HepG2 (cell line): Measurements from ENCODE around the gene NGEF. TPM values are rescaled to one million over a fixed set of nuclear protein-coding genes. Genes with fewer than 3 reads are reported as not detected.

Experiments used
- ATAC-seq: fragments of 200-7000 bp; cut with Tn5 transposase; 3 replicates; pipeline ENCODE4 v1.9.1; 2020; ENCODE audit warnings: mild to moderate bottlenecking, moderate library complexity
- BruUV-seq: library from RNA; stranded (reverse); fragments of 400-500 nt; replicated peaks from 2 replicates; lab custom pipeline; 2021; lab: Mats Ljungman, UMichigan
- CTCF ChIA-PET: fragments of 300-600 bp; formaldehyde crosslinking; extraction: SDS; loops from one replicate; lab custom pipeline; 2021; ENCODE audit warnings: low total read pairs, inconsistent platforms, low intra/inter-chr PET ratio; lab: Yijun Ruan, JAX
- POLR2A ChIA-PET: fragments of 350-600 bp; sonication (Branson Sonifier 250); formaldehyde crosslinking; loops from one replicate; lab custom pipeline; 2020; ENCODE audit warnings: antibody characterized with exemption, inconsistent platforms; lab: Yijun Ruan, JAX
- DNase-seq: peaks from one replicate; pipeline ENCODE4 v3.0.0-alpha.2; 2015; ENCODE audit warnings: low spot score
- FAIRE-seq: peaks from 3 replicates; lab custom pipeline; 2011; peaks lifted over from hg19 to GRCh38; lab: Jason Lieb, UNC
- H2AFZ ChIP-seq: one replicate; pipeline ENCODE4 v1.6.1; 2011; ENCODE audit warnings: low read length, inconsistent platforms
- H3K27ac ChIP-seq: fragments of 300-600 bp; 3 replicates; pipeline ENCODE4 v1.8.0; 2011; ENCODE audit warnings: mixed run types, mild to moderate bottlenecking, mixed read lengths, low read length, inconsistent platforms; ENCODE audit not compliant: insufficient read depth; ENCODE audit errors: extremely low read length
- H3K27me3 ChIP-seq, 2 experiments: fragments of 200-600 bp in 1 of 2; 2 replicates in 1 of 2; 3 replicates in 1 of 2; pipeline versions ENCODE4 v1.6.0 to v1.8.0; 2011; ENCODE audit warnings: low read length in 2 of 2, mild to moderate bottlenecking in 2 of 2, moderate library complexity in 2 of 2, inconsistent platforms in 1 of 2; ENCODE audit not compliant: insufficient read depth in 2 of 2, control insufficient read depth in 1 of 2
- H3K36me3 ChIP-seq, 2 experiments: fragments of 200-600 bp in 1 of 2; replicated peaks in 1 of 2; 2 replicates in 1 of 2; 3 replicates in 1 of 2; pipeline versions ENCODE4 v1.5.1 to v1.8.0; 2011; ENCODE audit warnings: low read length in 2 of 2, inconsistent platforms in 1 of 2; ENCODE audit not compliant: insufficient read depth in 2 of 2, control insufficient read depth in 1 of 2
- H3K4me1 ChIP-seq: 2 replicates; pipeline ENCODE4 v1.5.1; 2012; ENCODE audit warnings: low read length, inconsistent platforms; ENCODE audit not compliant: insufficient read depth
- H3K4me2 ChIP-seq: 2 replicates; pipeline ENCODE4 v1.6.0; 2011; ENCODE audit warnings: low read depth, low read length, inconsistent platforms
- H3K4me3 ChIP-seq, 3 experiments: fragments of 200-600 bp in 1 of 3; sonication (generic), shearing (Covaris generic) in 1 of 3; replicated peaks in 1 of 3; 2 replicates each; pipeline ENCODE4 v1.5.1; 2011 to 2016; ENCODE audit warnings: low read length in 3 of 3, inconsistent platforms in 2 of 3, low read depth in 2 of 3, mild to moderate bottlenecking in 2 of 3, control low read depth in 1 of 3, mixed read lengths in 1 of 3; ENCODE audit not compliant: insufficient read depth in 1 of 3
- H3K79me2 ChIP-seq: one replicate; pipeline ENCODE4 v1.6.1; 2011; ENCODE audit warnings: low read length, inconsistent platforms; ENCODE audit not compliant: insufficient read depth
- H3K9ac ChIP-seq: 2 replicates; pipeline ENCODE4 v1.6.0; 2011; ENCODE audit warnings: mild to moderate bottlenecking, low read depth, low read length, inconsistent platforms; ENCODE audit not compliant: insufficient read depth
- H3K9me3 ChIP-seq: 2 replicates; pipeline ENCODE4 v1.5.1; 2012; ENCODE audit warnings: mild to moderate bottlenecking, low read length
- H4K20me1 ChIP-seq: 2 replicates; pipeline ENCODE4 v1.6.0; 2011; ENCODE audit warnings: inconsistent platforms, mild to moderate bottlenecking, low read length, moderate library complexity; ENCODE audit not compliant: insufficient read depth
- BRCA1 ChIP-seq: sonication (generic); formaldehyde crosslinking; IDR thresholded peaks from 2 replicates; pipeline ENCODE4 v1.4.0; 2020; ENCODE audit warnings: missing genetic modification reagents
- ELF3 ChIP-seq: IDR thresholded peaks from 2 replicates; pipeline ENCODE4 v1.6.1; 2016; ENCODE audit warnings: missing genetic modification reagents, missing compliant biosample characterization
- ETV6 ChIP-seq: sonication (generic); formaldehyde crosslinking; conservative IDR thresholded peaks from 2 replicates; pipeline ENCODE4 v1.4.0; 2020; ENCODE audit warnings: missing genetic modification reagents
- NFKB2 ChIP-seq: sonication (generic); formaldehyde crosslinking; IDR thresholded peaks from 2 replicates; pipeline ENCODE4 v1.4.0; 2020; ENCODE audit warnings: missing genetic modification reagents, borderline replicate concordance
- NFYB ChIP-seq: sonication (generic); formaldehyde crosslinking; IDR thresholded peaks from 2 replicates; pipeline ENCODE4 v1.4.0; 2020; ENCODE audit warnings: missing genetic modification reagents
- YEATS2 ChIP-seq: sonication (generic); formaldehyde crosslinking; IDR thresholded peaks from 2 replicates; pipeline ENCODE4 v1.4.0; 2020; ENCODE audit warnings: missing genetic modification reagents, borderline replicate concordance
- ZNF205 ChIP-seq: IDR thresholded peaks from 2 replicates; pipeline ENCODE4 v1.6.1; 2018; ENCODE audit warnings: missing biosample characterization, missing genetic modification reagents
- ZNF263 ChIP-seq: sonication (generic); formaldehyde crosslinking; IDR thresholded peaks from 2 replicates; pipeline ENCODE4 v1.4.0; 2020; ENCODE audit warnings: missing genetic modification reagents
- ZNF614 ChIP-seq: IDR thresholded peaks from 2 replicates; pipeline ENCODE4 v1.6.1; 2018; ENCODE audit warnings: missing biosample characterization, missing genetic modification reagents, inconsistent platforms, borderline replicate concordance
- ZNF670 ChIP-seq: sonication (generic); formaldehyde crosslinking; IDR thresholded peaks from 2 replicates; pipeline ENCODE4 v1.8.0; 2022; ENCODE audit warnings: mild to moderate bottlenecking, missing genetic modification reagents, borderline replicate concordance
- ZNF891 ChIP-seq: sonication (generic); formaldehyde crosslinking; IDR thresholded peaks from 2 replicates; pipeline ENCODE4 v1.5.0; 2020; ENCODE audit warnings: mild to moderate bottlenecking, missing genetic modification reagents
- WGBS: methylation state at CpG from one replicate; pipeline ENCODE4 v1.1.6; 2017; ENCODE audit warnings: low lambda C conversion rate; 5-methylcytosine and 5-hydroxymethylcytosine counted together
- in situ Hi-C: cut with HindIII; loops from 2 replicates; pipeline ENCODE4 v1.10.0; 2017; ENCODE audit warnings: low pct_unique_long_range_greater_than_20kb; ENCODE audit not compliant: extremely low pct_ligation_motif_present
- intact Hi-C: fragments of 100-400 bp; cut with micrococcal nuclease; formaldehyde crosslinking; loops from one replicate; pipeline ENCODE4 v1.10.0; 2022; ENCODE audit not compliant: unreplicated experiment
- polyA plus RNA-seq, 8 experiments: library from polyadenylated mRNA; depleted of rRNA in 3 of 8; stranded (reverse) in 7 of 8; unstranded in 1 of 8; fragments of >200 nt; fragmentation: Illumina TruSeq in 4 of 8; extraction: Trizol in 4 of 8; gene quantifications; 2 replicates each; pipeline versions ENCODE4 v1.2.1 to v1.2.3, GENCODE V29; 2011 to 2016; ENCODE audit warnings: low read depth in 4 of 8, missing spikeins in 1 of 8, mixed read lengths in 1 of 8; ENCODE audit not compliant: insufficient read depth in 1 of 8
- total RNA-seq, 5 experiments: library from RNA; depleted of rRNA; stranded (reverse); fragments of >200 nt; fragmentation: Illumina TruSeq; extraction: Trizol; gene quantifications; 2 replicates each; pipeline ENCODE4 v1.2.3, GENCODE V29; 2016; ENCODE audit warnings: low read depth in 1 of 5
- TF ChIP-seq, protein P1 (sequence below): sonication (generic); formaldehyde crosslinking; IDR thresholded peaks from 2 replicates; pipeline ENCODE4 v1.9.0; 2021; ENCODE audit warnings: missing genetic modification reagents, borderline replicate concordance
- TF ChIP-seq, protein P2 (sequence below): sonication (generic); formaldehyde crosslinking; conservative IDR thresholded peaks from 2 replicates; pipeline ENCODE4 v1.4.0; 2020; ENCODE audit warnings: missing genetic modification reagents
- TF ChIP-seq, protein P3 (sequence below): IDR thresholded peaks from 2 replicates; pipeline ENCODE4 v1.6.1; 2016; ENCODE audit warnings: missing compliant biosample characterization, missing genetic modification reagents, borderline replicate concordance
- TF ChIP-seq, protein P4 (sequence below): sonication (generic); formaldehyde crosslinking; IDR thresholded peaks from 2 replicates; pipeline ENCODE4 v1.4.0; 2020; ENCODE audit warnings: missing genetic modification reagents, borderline replicate concordance
- TF ChIP-seq, protein P5 (sequence below): sonication (generic); formaldehyde crosslinking; IDR thresholded peaks from 2 replicates; pipeline ENCODE4 v1.8.0; 2022; ENCODE audit warnings: missing genetic modification reagents, low read depth, mild to moderate bottlenecking, borderline replicate concordance

Gene NGEF
- total and polyA plus RNA-seq, 2 of the 13 experiments (the other 11 are each of a cell fraction or from before 2014, with no cell fraction given), result 14.4 to 36.9 TPM

DNA sequence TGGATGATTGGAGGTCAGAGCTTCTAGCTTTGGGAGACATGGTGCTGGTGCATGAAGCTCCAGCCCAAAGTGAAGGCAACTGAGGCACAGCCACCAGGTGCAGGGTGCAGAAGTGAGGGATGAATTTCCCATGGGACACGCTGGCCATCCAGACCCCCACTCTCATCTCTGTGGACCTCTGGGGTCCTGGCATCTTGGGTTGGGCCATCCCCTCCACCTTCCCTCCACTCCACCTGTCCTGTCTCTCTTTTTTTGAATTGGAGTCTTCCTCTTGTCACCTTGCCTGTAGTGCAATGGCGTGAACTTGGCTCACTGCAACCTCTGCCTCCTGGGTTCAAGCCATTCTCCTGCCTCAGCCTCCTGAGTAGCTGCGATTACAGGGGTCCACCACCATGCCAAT lies 3.4 kb downstream of the NGEF start:
- Histone ChIP-seq H3K36me3 (peaks cover 0 to 7% of the 10 kb centered on the region in 2 experiments; a peak in 1 of 5 replicates), H4K20me1 (no peaks in the 10 kb centered on the region), H3K27ac (no peak overlapping the region), H3K9ac (no peak overlapping the region), H2AFZ (no peak overlapping the region), H3K4me3 (no peak overlapping the region), H3K79me2 (peaks cover 21% of the 10 kb centered on the region), H3K27me3 (no peaks in the 10 kb centered on the region; a peak in 1 of 5 replicates), H3K4me1 (peaks cover 42% of the 10 kb centered on the region), H3K4me2 (no peak overlapping the region), H3K9me3 (no peaks in the 10 kb centered on the region)
- in situ Hi-C loops, result no loop called here
- ChIA-PET POLR2A (interaction anchor here (1.2 kb wide), 1 partner anchor 152 kb away, joined by 3 read pairs; no protein-coding TSS in a partner anchor), CTCF (no interaction called here)
- FAIRE-seq (no peak), DNase-seq (no peak), ATAC-seq (no peak)
- BruUV-seq, result no TSS peak
- intact Hi-C loops, result loop anchor here (5.0 kb wide), 1 partner anchor 243 kb away; the partner anchor contains the start of gene ATG16L1
- 98% methylated on average over 3 of the region's 3 CpGs for WGBS
- TF ChIP-seq, protein P1, sequence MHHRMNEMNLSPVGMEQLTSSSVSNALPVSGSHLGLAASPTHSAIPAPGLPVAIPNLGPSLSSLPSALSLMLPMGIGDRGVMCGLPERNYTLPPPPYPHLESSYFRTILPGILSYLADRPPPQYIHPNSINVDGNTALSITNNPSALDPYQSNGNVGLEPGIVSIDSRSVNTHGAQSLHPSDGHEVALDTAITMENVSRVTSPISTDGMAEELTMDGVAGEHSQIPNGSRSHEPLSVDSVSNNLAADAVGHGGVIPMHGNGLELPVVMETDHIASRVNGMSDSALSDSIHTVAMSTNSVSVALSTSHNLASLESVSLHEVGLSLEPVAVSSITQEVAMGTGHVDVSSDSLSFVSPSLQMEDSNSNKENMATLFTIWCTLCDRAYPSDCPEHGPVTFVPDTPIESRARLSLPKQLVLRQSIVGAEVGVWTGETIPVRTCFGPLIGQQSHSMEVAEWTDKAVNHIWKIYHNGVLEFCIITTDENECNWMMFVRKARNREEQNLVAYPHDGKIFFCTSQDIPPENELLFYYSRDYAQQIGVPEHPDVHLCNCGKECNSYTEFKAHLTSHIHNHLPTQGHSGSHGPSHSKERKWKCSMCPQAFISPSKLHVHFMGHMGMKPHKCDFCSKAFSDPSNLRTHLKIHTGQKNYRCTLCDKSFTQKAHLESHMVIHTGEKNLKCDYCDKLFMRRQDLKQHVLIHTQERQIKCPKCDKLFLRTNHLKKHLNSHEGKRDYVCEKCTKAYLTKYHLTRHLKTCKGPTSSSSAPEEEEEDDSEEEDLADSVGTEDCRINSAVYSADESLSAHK, result no peak
- TF ChIP-seq YEATS2 (CRISPR knock-in tag) (no peak), ETV6 (no peak), ZNF670 (no peak), ZNF263 (no peak), ZNF891 (no peak), ZNF614 (CRISPR knock-in tag) (no peak), NFYB (CRISPR knock-in tag) (no peak), ZNF205 (no peak), BRCA1 (CRISPR knock-in tag) (no peak), ELF3 (CRISPR knock-in tag) (no peak), NFKB2 (CRISPR knock-in tag) (no peak)
- TF ChIP-seq, protein P2, sequence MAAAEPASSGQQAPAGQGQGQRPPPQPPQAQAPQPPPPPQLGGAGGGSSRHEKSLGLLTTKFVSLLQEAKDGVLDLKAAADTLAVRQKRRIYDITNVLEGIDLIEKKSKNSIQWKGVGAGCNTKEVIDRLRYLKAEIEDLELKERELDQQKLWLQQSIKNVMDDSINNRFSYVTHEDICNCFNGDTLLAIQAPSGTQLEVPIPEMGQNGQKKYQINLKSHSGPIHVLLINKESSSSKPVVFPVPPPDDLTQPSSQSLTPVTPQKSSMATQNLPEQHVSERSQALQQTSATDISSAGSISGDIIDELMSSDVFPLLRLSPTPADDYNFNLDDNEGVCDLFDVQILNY (CRISPR knock-in tag), result no peak
- TF ChIP-seq, protein P3, sequence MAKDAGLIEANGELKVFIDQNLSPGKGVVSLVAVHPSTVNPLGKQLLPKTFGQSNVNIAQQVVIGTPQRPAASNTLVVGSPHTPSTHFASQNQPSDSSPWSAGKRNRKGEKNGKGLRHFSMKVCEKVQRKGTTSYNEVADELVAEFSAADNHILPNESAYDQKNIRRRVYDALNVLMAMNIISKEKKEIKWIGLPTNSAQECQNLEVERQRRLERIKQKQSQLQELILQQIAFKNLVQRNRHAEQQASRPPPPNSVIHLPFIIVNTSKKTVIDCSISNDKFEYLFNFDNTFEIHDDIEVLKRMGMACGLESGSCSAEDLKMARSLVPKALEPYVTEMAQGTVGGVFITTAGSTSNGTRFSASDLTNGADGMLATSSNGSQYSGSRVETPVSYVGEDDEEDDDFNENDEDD (CRISPR knock-in tag), result no peak
- TF ChIP-seq, protein P4, sequence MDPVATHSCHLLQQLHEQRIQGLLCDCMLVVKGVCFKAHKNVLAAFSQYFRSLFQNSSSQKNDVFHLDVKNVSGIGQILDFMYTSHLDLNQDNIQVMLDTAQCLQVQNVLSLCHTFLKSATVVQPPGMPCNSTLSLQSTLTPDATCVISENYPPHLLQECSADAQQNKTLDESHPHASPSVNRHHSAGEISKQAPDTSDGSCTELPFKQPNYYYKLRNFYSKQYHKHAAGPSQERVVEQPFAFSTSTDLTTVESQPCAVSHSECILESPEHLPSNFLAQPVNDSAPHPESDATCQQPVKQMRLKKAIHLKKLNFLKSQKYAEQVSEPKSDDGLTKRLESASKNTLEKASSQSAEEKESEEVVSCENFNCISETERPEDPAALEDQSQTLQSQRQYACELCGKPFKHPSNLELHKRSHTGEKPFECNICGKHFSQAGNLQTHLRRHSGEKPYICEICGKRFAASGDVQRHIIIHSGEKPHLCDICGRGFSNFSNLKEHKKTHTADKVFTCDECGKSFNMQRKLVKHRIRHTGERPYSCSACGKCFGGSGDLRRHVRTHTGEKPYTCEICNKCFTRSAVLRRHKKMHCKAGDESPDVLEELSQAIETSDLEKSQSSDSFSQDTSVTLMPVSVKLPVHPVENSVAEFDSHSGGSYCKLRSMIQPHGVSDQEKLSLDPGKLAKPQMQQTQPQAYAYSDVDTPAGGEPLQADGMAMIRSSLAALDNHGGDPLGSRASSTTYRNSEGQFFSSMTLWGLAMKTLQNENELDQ, result no peak
- TF ChIP-seq, protein P5, sequence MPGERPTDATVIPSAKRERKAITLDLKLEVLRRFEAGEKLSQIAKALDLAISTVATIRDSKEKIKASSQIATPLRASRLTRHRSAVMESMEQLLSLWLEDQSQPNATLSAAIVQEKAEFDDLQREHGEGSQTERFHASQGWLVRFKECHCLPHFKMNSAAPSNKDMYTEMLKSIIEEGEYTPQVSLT (CRISPR knock-in tag), result no peak
